Measurements from ENCODE around the gene PRKCB. TPM values are rescaled to one million over a fixed set of nuclear protein-coding genes. Genes with fewer than 3 reads are reported as not detected.
A peak's percentile ranks its signal among the peaks of the same experiment; 100 is the strongest.

PRKCB gene
- total RNA-seq, 2 donors from 2014 or later, result 72.1 to 77.0 TPM

DNA sequence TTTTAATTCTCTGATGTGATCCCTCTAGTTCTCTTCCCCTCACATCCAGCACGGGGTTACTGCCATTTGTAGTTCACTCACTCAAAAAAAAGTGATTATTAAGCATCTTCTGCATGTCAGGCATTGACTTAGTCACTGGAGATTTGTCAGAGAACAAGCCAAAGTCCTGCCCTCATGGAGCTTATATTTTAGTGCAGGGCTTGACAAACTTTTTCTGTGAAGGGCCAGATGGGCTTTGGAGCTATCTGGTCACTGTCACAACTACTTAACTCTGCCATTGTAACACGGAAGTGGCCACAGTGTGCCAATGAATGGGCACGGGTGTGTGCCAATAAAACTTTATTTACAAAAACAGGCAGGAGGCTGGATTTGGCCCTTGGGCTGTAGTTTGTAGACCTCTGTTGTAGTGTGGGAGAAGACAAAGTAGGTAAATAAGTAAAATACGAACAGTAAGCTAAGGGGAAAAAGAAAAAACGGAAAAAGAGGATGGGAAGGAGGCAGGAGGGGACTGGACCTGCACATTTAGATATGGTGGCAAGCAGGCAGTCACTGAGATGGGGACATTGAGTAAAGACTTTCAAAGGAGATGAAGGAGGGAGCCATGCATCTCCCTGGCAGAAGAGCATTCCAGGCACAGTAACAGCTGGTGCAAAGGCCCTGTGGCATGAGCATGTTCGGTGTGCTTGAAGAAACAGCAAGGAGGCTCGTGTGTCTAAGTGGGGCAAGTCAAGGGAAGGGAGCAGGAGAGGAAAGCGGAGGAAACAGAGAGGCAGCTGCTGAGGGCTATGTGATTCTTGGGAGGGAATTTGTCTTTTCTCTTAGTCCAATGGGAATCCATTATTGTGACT is 217.5 kb downstream of the PRKCB start:
- DNase-seq, result no peak
- peaks cover 0 to 6% of the 10 kb centered on the region in 2 donors for H3K36me3 Mint-ChIP-seq (ENCODE audit: insufficient read depth in 2 of 2)
- no peak for ATAC-seq (replicated peaks in 1 of 2)
- H3K27me3 Mint-ChIP-seq (ENCODE audit: low read depth), result no peaks in the 10 kb centered on the region
- H3K9me3 Mint-ChIP-seq, result peaks cover 0 to 2% of the 10 kb centered on the region in 2 donors
- H3K4me1 Mint-ChIP-seq (ENCODE audit: low read depth), result no peaks in the 10 kb centered on the region
- no peak overlapping the region for H3K27ac Mint-ChIP-seq
- no peak overlapping the region for H3K4me3 Mint-ChIP-seq

GRCh38 chr16:24054741-24055491 is 219.1 kb downstream of the PRKCB start:
- Mint-ChIP-seq H3K4me3 (no peak overlapping the region), H3K27ac (no peak overlapping the region), H3K9me3 (peaks cover 0 to 2% of the 10 kb centered on the region in 2 donors), H3K36me3 (ENCODE audit: insufficient read depth in 2 of 2) (peaks cover 0 to 6% of the 10 kb centered on the region in 2 donors), H3K27me3 (ENCODE audit: low read depth) (no peaks in the 10 kb centered on the region), H3K4me1 (ENCODE audit: low read depth) (no peaks in the 10 kb centered on the region)
- ATAC-seq (replicated peaks in 1 of 2) (no peak), DNase-seq (no peak)

DNA sequence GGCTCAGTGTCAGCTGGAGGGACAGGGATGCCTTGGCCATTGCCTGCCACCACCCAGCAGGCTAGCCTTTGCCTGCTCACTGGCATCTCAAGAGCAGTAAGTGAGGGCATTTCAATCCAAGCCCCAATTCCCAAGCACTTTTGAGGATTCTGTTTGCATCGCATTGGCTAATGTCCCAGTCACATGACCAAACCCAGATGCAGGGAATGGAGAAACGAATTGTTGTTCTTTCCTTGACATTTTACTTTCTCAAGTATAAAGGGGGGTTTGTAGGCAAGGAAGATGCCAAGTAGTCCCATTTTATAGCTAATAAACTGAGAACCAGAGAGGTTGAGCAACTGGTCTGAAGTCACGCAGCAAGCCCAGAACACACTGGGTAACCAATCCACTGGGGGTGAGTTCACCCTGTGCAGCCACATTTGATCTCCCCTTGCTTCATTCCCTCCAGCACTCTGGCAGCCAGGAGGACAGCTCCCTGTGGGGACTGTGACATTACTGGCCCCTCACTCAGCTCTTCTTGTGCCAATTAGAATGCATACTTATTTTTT is 226.6 kb downstream of the PRKCB start:
- DNase-seq, result no peak
- H3K27ac Mint-ChIP-seq, result no peak overlapping the region
- no peak overlapping the region for H3K4me3 Mint-ChIP-seq
- H3K9me3 Mint-ChIP-seq, result peaks cover 0 to 2% of the 10 kb centered on the region in 2 donors
- no peak for ATAC-seq (replicated peaks in 1 of 2)
- H3K27me3 Mint-ChIP-seq (ENCODE audit: low read depth), result no peaks in the 10 kb centered on the region
- H3K36me3 Mint-ChIP-seq (ENCODE audit: insufficient read depth in 2 of 2), result peaks cover 0 to 8% of the 10 kb centered on the region in 2 donors
- H3K4me1 Mint-ChIP-seq (ENCODE audit: low read depth), result no peaks in the 10 kb centered on the region

GRCh38 chr16:24069036-24069590 is 233.3 kb downstream of the PRKCB start:
- Mint-ChIP-seq H3K4me1 (ENCODE audit: low read depth) (peaks cover 18% of the 10 kb centered on the region), H3K27ac (no peak overlapping the region), H3K4me3 (no peak overlapping the region), H3K36me3 (ENCODE audit: insufficient read depth in 2 of 2) (no peaks in the 10 kb centered on the region), H3K27me3 (ENCODE audit: low read depth) (no peaks in the 10 kb centered on the region), H3K9me3 (no peaks in the 10 kb centered on the region)
- DNase-seq, result no peak
- ATAC-seq (replicated peaks in 1 of 2), result no peak

- H3K4me1 Mint-ChIP-seq (ENCODE audit: low read depth), result peaks cover 27% of the 10 kb centered on the region
- no peaks in the 10 kb centered on the region for H3K27me3 Mint-ChIP-seq (ENCODE audit: low read depth)
- no peaks in the 10 kb centered on the region for H3K9me3 Mint-ChIP-seq
- DNase-seq, result peak; percentile 31 to 54
- ATAC-seq (replicated peaks in 1 of 2), result peak; percentile 76 to 91
- H3K4me3 Mint-ChIP-seq, result no peak overlapping the region
- no peaks in the 10 kb centered on the region for H3K36me3 Mint-ChIP-seq (ENCODE audit: insufficient read depth in 2 of 2)
- H3K27ac Mint-ChIP-seq, result no peak overlapping the region
Observed at GRCh38 chr16:24070851-24071250, 235.1 kb downstream of the PRKCB start.

- no peak overlapping the region for H3K27ac Mint-ChIP-seq
- DNase-seq, result no peak
- H3K4me3 Mint-ChIP-seq, result no peak overlapping the region
- no peaks in the 10 kb centered on the region for H3K27me3 Mint-ChIP-seq (ENCODE audit: low read depth)
- no peaks in the 10 kb centered on the region for H3K9me3 Mint-ChIP-seq
- peaks cover 37% of the 10 kb centered on the region for H3K4me1 Mint-ChIP-seq (ENCODE audit: low read depth)
- no peak for ATAC-seq (replicated peaks in 1 of 2)
- no peaks in the 10 kb centered on the region for H3K36me3 Mint-ChIP-seq (ENCODE audit: insufficient read depth in 2 of 2)
Observed at GRCh38 chr16:24071666-24072360, 236.0 kb downstream of the PRKCB start.

- no peak for DNase-seq
- no peak for ATAC-seq (replicated peaks in 1 of 2)
- Mint-ChIP-seq H3K27ac (peak overlapping the region; percentile 75), H3K4me1 (ENCODE audit: low read depth) (peaks cover 37% of the 10 kb centered on the region), H3K36me3 (ENCODE audit: insufficient read depth in 2 of 2) (no peaks in the 10 kb centered on the region), H3K27me3 (ENCODE audit: low read depth) (no peaks in the 10 kb centered on the region), H3K4me3 (no peak overlapping the region), H3K9me3 (peaks cover 0 to 3% of the 10 kb centered on the region in 2 donors)
Observed at GRCh38 chr16:24073321-24073720, 237.5 kb downstream of the PRKCB start.

DNA sequence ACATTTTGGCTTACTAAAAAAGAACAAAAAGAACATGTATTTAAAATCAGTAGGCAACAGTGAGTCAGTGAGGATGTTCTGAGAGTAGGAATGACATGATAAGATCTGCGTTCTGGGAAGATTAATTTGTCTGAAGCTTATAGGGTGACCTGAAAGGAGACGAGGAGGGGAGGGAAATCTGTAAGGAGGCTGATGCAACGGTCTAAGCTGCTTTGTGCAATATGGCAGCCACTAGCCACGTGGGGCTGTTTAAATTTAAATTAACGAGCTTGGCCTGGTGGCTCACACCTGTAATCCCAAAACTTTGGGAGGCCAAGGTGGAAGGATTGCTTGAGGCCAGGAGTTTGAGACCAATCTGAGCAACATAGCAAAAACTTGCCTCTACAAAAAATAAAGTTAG is 238.8 kb downstream of the PRKCB start:
- no peak for DNase-seq
- no peak for ATAC-seq (replicated peaks in 1 of 2)
- Mint-ChIP-seq H3K4me1 (ENCODE audit: low read depth) (peaks cover 37% of the 10 kb centered on the region), H3K36me3 (ENCODE audit: insufficient read depth in 2 of 2) (no peaks in the 10 kb centered on the region), H3K4me3 (no peak overlapping the region), H3K27me3 (ENCODE audit: low read depth) (no peaks in the 10 kb centered on the region), H3K9me3 (peaks cover 0 to 3% of the 10 kb centered on the region in 2 donors), H3K27ac (no peak overlapping the region)

GRCh38 chr16:24075302-24075701 is 239.5 kb downstream of the PRKCB start:
- ATAC-seq (replicated peaks in 1 of 2) (no peak), DNase-seq (no peak)
- no peak overlapping the region for H3K27ac Mint-ChIP-seq
- H3K27me3 Mint-ChIP-seq (ENCODE audit: low read depth), result no peaks in the 10 kb centered on the region
- no peaks in the 10 kb centered on the region for H3K36me3 Mint-ChIP-seq (ENCODE audit: insufficient read depth in 2 of 2)
- peaks cover 0 to 3% of the 10 kb centered on the region in 2 donors for H3K9me3 Mint-ChIP-seq
- peaks cover 37% of the 10 kb centered on the region for H3K4me1 Mint-ChIP-seq (ENCODE audit: low read depth)
- H3K4me3 Mint-ChIP-seq, result no peak overlapping the region

GRCh38 chr16:24075931-24076716 is 240.3 kb downstream of the PRKCB start:
- H3K36me3 Mint-ChIP-seq (ENCODE audit: insufficient read depth in 2 of 2), result no peaks in the 10 kb centered on the region
- H3K27me3 Mint-ChIP-seq (ENCODE audit: low read depth), result no peaks in the 10 kb centered on the region
- ATAC-seq (replicated peaks in 1 of 2) (peak; percentile 64 to 87), DNase-seq (peak; percentile 8 to 14)
- no peak overlapping the region for H3K4me3 Mint-ChIP-seq
- H3K9me3 Mint-ChIP-seq, result peaks cover 0 to 3% of the 10 kb centered on the region in 2 donors
- peaks cover 31% of the 10 kb centered on the region for H3K4me1 Mint-ChIP-seq (ENCODE audit: low read depth)
- peak overlapping the region; percentile 26 for H3K27ac Mint-ChIP-seq

DNA sequence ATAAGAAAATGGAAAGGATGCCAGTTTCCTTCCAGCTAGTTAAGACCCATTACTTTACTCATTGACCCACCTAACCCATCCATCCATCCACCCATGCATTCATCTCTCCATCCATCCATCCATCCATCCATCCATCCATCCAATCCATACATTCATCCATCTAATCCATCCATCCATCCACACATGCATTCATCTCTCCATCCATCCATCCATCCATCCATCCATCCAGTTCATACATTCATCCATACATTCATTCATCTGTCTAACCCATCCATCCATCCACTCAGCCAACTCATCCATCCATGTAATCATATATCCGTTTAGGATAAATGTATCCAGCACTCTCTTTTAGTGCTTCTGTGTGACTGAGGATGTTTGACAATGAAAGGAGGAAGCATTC is 241.5 kb downstream of the PRKCB start:
- Mint-ChIP-seq H3K36me3 (ENCODE audit: insufficient read depth in 2 of 2) (no peaks in the 10 kb centered on the region), H3K27ac (no peak overlapping the region), H3K27me3 (ENCODE audit: low read depth) (no peaks in the 10 kb centered on the region), H3K4me1 (ENCODE audit: low read depth) (peaks cover 25% of the 10 kb centered on the region), H3K4me3 (no peak overlapping the region), H3K9me3 (peaks cover 0 to 3% of the 10 kb centered on the region in 2 donors)
- no peak for ATAC-seq (replicated peaks in 1 of 2)
- DNase-seq, result no peak

GRCh38 chr16:24077966-24078365 is 242.2 kb downstream of the PRKCB start:
- DNase-seq (no peak), ATAC-seq (replicated peaks in 1 of 2) (no peak)

More at GRCh38 chr16:24077966-24078365, 242.2 kb downstream of the PRKCB start:
- Mint-ChIP-seq H3K27me3 (ENCODE audit: low read depth) (no peaks in the 10 kb centered on the region), H3K9me3 (peaks cover 0 to 3% of the 10 kb centered on the region in 2 donors), H3K4me3 (no peak overlapping the region), H3K27ac (no peak overlapping the region), H3K4me1 (ENCODE audit: low read depth) (peaks cover 19% of the 10 kb centered on the region), H3K36me3 (ENCODE audit: insufficient read depth in 2 of 2) (no peaks in the 10 kb centered on the region)

Measured in activated T-cell treated with anti-CD3 and anti-CD28 coated beads, Interleukin-2, amount 50 U/mL, for 72 hours (primary cell).